ENCODE results near the gene FAM107B.

DNA sequence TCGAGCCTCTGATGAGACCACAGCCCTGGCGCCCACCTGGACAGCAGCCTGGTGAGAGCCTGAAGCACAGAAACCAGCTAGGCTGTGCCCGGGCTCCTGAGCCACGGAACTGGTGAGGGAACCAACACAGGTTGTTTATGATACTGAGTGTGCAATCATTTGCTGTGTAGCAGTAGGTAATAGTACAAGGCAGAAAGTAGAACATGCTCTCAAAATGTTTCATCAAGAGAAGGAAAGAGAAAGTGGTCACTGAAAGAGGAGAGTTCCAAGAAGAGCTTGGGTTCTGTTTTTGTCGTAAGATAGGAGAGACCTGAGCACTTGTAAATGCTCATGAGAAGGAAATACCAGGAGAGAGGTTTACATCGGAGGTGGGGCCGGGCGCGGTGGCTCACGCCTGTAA lies 208.2 kb downstream of the FAM107B start:
- TF ChIP-seq USF1 (IDR thresholded peaks at IDR 0.05) (no peak), TEAD4 (IDR thresholded peaks at IDR 0.05) (no peak), REST (IDR thresholded peaks at IDR 0.05; ENCODE audit: low read depth) (no peak), NFIC (IDR thresholded peaks at IDR 0.05) (no peak), YY1 (IDR thresholded peaks at IDR 0.05; ENCODE audit: low read depth) (no peak), EP300 (IDR thresholded peaks at IDR 0.05; ENCODE audit: borderline replicate concordance) (no peak), CEBPB (IDR thresholded peaks at IDR 0.05) (no peak), RAD21 (IDR thresholded peaks at IDR 0.05; ENCODE audit: low read depth) (no peak), TAF1 (IDR thresholded peaks at IDR 0.05; ENCODE audit: low read depth) (no peak), CREB1 (IDR thresholded peaks at IDR 0.05; ENCODE audit: low read depth) (no peak), EGR1 (IDR thresholded peaks at IDR 0.05) (no peak)
- TF ChIP-seq, protein P1, sequence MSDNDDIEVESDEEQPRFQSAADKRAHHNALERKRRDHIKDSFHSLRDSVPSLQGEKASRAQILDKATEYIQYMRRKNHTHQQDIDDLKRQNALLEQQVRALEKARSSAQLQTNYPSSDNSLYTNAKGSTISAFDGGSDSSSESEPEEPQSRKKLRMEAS (IDR thresholded peaks at IDR 0.05): no peak
